HG03575 (cell line): ENCODE data around the gene ASIC2.

Source experiments
- ATAC-seq: cut with Tn5 transposase; IDR thresholded peaks from one replicate; pipeline ENCODE4 v1.9.1; 2021; ENCODE audit not compliant: unreplicated experiment, insufficient number of reproducible peaks, low FRiP score; ENCODE audit errors: extremely low read depth

The ASIC2 gene

GRCh38 chr17:33135691-33136090 is 157.4 kb downstream of the ASIC2 start:
- ATAC-seq: no peak

DNA sequence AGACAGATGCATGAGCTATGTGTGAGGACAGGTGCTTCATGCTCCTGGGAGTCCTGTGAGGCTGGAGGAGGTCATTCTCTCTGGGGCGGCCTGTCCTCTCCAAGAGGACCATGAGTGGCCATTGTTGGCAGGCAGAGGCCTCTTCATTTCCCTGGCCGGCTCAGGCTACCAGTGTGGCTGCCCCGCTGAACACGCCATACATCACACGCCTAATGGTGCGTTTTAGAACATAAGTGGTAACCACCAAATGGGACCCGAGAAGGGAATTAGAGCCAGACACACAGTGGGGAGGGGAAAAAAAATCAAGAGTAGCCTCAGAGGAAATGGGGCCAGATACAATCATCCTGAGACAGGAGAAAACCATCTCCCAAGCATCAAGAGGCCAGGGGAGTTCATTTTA is 161.5 kb downstream of the ASIC2 start:
- no peak for ATAC-seq

- no peak for ATAC-seq
Observed at GRCh38 chr17:33127706-33128105, 165.4 kb downstream of the ASIC2 start.

GRCh38 chr17:33126086-33126485 is 167.0 kb downstream of the ASIC2 start:
- no peak for ATAC-seq

- ATAC-seq: no peak
Observed at GRCh38 chr17:33125552-33125950, 167.5 kb downstream of the ASIC2 start.

DNA sequence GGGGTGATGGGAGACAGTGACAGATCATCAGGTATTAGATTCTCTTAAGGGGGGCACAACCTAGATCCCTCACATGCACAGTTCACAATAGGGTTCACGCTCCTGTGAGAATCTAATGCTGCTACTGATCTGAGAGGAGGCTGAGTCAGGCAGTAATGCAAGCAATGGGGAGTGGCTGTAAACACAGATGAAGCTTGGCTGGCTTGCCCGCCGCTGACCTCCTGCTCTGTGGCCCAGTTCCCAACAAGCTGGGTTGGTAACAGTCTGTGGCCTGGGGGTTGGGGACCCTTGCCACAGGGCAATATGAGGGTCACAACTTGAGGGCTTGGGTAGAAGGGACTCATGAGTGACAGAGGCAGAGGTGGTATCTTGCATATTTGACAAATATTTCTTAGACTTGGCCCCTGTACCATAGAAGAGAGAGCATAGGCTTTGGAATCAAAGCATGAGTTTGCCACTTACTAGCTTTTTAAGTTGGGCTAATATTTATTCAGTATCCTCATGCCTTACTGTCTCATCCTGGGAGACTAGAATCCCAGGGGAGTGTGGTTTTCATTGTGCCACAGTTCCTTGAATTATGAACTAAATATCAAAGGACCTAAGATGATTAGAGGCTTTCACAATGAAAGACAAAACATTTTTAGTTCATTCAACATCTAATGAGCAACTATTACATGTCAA is 168.1 kb downstream of the ASIC2 start:
- ATAC-seq: no peak

DNA sequence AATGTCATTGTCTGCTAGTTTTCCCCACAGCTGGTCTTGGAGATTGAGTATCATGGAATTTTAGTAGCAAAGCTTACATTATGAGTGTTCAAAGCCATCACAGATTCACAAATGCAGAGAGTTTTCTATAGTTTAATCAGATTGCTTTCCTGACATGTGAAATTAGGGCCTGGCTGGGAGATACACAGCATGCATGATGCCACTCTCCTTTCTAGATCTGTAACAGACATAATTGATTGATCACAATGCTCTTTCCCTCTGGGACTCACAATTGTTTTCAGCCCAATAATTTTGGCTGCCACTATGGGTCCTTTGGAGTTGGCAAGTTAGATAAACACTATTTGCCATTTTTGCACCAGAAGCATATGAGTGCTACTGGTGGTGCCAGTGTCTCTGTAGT is 168.9 kb downstream of the ASIC2 start:
- ATAC-seq: no peak

DNA sequence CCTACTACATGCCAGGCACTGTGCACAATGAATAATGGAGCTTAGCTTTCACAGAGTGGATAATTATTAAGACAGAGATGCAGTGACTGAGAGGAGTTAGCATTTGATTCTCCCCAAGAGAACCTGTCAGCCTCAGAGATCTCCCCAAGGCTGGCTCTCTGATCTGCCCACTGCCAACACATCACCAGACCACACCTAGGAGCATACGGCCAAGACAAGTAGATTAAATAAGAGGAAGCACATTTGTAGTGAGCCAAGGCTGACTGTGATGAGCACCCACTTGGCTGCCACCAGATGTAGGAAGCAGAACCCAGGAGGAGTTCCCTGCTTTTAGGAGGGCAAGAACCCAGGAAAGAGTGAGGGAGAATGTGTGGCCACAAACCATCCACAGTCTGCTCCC is 171.3 kb downstream of the ASIC2 start:
- ATAC-seq: no peak

- no peak for ATAC-seq
Observed at GRCh38 chr17:33121272-33121671, 171.8 kb downstream of the ASIC2 start.

- no peak for ATAC-seq
Observed at GRCh38 chr17:33120103-33120502, 173.0 kb downstream of the ASIC2 start.

GRCh38 chr17:33118391-33119075 is 174.6 kb downstream of the ASIC2 start:
- ATAC-seq: no peak

GRCh38 chr17:33116021-33116551 is 177.0 kb downstream of the ASIC2 start:
- no peak for ATAC-seq

- no peak for ATAC-seq
Observed at GRCh38 chr17:33115366-33115765, 177.7 kb downstream of the ASIC2 start.

DNA sequence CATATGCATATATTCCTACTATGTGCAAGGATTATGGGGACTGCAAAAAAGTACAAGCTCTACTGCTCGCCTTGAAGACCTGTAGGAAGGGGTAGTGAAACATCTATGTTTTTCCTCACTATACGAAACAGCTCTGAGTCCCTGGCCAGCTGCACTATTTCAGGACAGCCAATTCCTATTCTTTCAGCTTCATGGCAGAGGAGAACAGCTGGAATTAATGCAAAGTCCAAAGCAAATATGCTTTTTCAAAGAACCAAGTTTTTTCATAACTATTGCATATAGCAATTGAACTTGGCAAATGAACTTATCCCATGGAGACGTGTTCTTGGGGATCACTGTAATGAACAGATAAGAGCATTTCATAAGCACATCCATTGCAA is 179.1 kb downstream of the ASIC2 start:
- no peak for ATAC-seq

DNA sequence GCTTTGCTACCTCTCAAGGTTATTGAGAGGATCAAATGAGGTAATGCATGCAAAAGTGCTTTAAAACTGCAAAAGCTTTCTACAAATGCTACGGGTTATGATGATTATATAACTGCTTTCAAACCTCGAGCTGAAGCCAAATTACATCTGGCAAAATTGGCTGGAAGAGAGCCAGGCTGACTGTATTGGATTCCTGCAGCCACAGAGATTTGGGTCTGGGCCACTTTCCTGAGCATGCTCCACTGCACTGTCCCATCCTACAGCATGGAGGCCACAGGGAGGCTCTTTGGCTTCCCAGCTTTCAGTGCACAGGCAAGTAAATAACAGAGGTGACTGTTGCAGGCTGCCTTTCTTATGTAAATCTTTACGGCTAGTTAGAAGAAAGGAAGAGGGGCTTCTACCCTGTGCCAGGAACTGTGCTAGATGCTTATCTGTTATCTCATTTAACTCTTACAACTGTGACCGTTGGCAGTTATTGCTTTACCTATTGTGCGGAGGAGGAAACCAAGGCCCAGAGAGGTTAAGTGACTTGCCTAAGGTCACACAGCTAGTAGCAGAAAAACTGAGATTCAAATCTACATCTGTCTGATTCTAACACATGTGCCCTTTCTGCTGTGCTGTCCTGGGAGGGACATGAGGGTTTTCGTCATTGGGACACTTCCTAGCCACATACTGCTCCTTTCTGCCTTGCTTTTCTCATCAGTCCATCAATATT is 179.7 kb downstream of the ASIC2 start:
- no peak for ATAC-seq

GRCh38 chr17:33112763-33113162 is 180.3 kb downstream of the ASIC2 start:
- ATAC-seq: no peak

DNA sequence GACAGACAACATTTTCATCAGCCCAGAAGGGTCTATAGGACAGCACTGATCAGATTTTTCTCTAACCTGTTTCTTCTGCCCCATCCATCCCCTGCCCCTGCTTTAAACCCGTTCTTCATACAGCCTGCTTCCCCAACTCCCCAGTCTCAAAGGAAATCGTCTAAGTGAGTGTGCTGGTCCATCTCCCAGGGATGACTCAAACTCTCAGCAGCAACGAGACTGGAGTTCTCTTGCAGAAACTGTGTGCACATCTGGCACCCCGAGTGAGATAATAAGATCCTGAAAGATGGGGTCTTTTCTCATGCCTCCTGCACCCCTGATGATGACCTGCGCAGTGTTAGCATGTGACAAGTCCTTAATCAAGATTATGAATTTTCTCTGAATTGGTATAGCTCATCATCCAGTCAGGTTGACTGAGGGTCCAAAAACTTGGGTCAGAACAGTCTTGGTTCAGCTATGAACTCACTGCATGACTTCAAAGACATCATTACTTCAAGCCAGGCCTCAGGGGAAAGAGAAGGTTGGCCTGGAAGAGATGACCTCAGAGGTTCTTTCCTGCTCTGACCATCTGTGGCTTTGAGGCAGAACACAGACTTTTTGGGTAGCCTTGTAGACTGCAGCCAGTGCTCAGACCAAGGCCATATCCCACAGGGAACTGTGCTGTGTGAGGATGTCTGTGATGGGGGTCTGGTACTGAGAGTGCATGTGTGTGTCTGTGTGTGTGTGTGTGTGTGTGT is 183.6 kb downstream of the ASIC2 start:
- ATAC-seq: no peak

GRCh38 chr17:33106525-33107165 is 186.4 kb downstream of the ASIC2 start:
- ATAC-seq: no peak

- ATAC-seq: no peak
Observed at GRCh38 chr17:33105911-33106310, 187.2 kb downstream of the ASIC2 start.
